ENCODE data around the gene TOMT.

DNA sequence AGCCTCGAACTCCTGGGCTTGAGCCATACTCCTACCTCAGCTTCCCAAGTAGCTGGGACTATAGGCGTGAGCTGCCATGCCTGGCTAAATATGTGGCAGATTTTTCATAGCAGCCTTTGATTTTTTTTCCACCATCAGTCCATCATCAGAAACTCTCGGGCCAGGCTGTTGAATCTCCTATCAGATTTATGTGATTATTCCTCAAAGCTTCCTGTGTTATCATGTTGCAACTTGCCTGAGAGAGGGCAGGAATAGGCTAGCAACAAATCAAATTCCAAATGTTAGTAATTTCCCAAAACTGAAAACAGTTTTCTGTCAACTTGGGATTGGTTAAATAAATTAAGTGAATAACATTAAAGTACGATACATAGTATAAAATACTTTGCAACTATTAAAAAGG is 21.6 kb upstream of the TOMT start:
- no peak for TF ChIP-seq EZH2 (IDR thresholded peaks at IDR 0.05; ENCODE audit: borderline replicate concordance)
- TF ChIP-seq EZH2phosphoT487 (IDR thresholded peaks at IDR 0.05; ENCODE audit: low read depth, severe bottlenecking, unreplicated experiment): no peak

Measured in hepatocyte (in vitro differentiated cells).